Measurements from ENCODE around the gene KCNH4.

DNA sequence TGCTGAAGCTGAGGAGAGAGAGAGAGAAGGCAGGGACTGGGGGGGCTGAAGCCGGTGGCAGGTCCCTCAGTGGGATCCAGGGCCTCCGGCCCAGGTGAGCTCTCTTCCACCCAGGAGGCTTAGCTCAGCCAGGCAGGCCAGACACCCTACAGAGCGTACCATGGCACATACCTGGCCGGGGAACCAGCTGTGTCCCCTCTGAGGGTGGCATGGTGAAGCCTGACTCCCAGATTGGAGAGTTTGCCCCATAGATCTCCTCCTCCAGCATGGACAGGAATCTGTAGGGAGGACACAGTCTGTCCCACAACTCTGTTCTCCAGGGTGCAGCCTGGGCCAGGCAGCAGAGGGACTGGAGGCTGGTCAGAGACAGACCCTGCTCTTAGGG, 62.8 kb downstream of the KCNH4 start:
- TF ChIP-seq EP300 (IDR thresholded peaks at IDR 0.05) (no peak), POLR2A (IDR thresholded peaks at IDR 0.05) (no peak), CTCF (IDR thresholded peaks at IDR 0.05) (no peak)

Measured in tibial nerve (tissue), 4 donors.